Raji (cell line): ENCODE results near the gene MYL12B.

ENCODE experiments used
- POLR2A ChIP-seq: IDR thresholded peaks from 2 replicates; pipeline ENCODE4 v1.6.1; 2011; ENCODE audit warnings: low read depth, low read length, control low read depth; ENCODE audit not compliant: insufficient read depth

MYL12B gene

DNA sequence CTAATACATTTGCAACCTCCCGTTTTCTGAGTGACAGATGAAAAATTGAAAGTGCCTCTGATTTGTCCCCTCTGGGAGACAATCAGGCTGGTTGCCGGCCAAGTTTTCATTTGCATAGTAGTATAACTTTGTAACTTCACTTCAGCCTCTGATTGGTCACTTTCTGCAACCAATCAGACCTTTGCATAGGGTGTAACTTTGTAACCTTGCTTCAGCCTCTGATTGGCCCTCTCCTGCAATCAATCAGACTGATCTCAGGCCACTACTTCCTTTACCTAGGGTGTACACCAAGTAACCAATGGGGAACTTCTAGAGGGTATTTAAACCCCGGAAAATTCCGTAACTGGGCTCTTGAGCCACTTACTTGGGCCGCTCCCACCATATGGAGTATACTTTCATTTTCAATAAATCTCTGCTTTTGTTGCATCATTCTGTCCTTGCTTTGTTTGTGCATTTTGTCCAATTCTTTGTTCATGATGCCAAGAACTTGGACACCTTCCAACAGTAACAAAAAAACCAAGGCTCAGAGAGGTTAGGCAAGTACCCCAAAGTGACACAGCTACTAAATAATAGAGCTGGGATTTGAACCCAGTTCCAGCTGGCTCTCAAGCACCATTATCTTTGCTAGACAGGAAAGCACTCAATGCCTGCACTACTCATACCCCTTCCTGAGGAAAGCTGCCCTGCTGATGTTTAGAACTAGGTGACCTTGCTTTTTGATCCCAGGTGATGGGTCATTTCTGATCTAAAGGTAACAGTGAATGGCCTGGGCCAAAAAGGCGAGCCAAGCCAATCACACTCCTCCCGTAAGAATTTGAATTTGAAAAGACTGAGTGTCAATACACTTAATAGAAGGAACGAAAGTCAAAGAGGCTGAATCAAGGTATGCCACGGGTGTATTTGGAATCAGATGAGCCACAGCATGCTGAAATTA lies 31.3 kb upstream of the MYL12B start:
- no peak for TF ChIP-seq POLR2A

DNA sequence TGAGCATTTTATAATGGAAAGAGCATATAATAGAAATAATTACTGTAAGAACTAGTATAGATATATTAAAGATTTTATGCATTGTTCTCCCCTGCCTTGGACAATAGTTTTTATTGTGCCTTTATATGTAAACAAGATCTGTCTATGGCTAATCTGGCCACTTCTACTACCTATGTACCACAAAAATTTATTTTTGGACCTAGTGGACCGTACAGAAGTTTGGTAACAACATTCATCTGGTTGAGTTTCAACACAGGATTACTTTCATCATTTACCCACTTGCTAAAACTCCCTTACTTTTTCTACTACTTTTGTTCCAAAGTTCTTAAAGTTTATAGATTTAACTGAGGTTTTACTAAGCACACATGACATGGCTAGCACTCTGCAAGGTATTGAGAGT lies 28.9 kb upstream of the MYL12B start:
- no peak for TF ChIP-seq POLR2A

GRCh38 chr18:3233433-3234168 lies 28.3 kb upstream of the MYL12B start:
- TF ChIP-seq POLR2A: no peak

GRCh38 chr18:3234457-3234856 lies 27.5 kb upstream of the MYL12B start:
- TF ChIP-seq POLR2A: no peak

DNA sequence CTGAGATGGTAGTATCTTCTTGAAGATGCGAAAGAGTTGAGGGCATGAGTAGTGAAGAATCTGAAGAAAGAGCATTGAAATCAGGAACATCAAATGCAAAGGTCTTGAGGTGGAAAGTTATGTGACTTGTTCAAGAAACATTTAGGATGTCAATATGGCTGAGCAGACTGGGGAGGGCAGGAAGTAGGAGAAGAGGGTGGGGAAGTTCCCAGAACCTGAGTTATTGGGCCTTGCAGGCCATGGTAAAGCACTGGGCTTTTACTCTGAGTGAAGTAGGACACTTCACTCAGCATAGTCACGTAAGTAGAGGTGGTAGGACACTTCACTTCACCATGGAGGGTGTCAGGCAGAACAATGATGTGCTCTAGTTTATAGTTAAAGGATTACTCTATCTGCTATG lies 26.1 kb upstream of the MYL12B start:
- TF ChIP-seq POLR2A: no peak

- no peak for TF ChIP-seq POLR2A
Measured at GRCh38 chr18:3236470-3236869, 25.5 kb upstream of the MYL12B start.

DNA sequence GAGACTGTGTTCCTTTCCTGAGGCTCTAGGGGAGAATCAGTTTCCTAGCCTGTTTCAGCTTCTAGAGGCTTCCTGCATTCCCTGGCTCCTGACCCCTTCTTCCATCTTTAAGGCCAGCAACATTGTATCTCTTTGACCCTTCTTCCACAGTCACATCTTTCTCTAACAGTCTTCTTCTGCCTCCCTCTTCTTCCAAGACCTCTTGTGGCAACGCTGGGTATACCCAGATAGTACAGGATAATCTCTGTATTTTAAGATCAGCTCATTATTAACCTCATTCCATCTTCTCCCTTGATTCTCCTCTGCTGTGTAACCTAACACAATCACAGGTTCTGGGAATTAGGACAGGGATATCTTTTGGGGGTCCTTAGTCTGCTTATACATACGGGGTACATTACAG lies 23.2 kb upstream of the MYL12B start:
- no peak for TF ChIP-seq POLR2A

DNA sequence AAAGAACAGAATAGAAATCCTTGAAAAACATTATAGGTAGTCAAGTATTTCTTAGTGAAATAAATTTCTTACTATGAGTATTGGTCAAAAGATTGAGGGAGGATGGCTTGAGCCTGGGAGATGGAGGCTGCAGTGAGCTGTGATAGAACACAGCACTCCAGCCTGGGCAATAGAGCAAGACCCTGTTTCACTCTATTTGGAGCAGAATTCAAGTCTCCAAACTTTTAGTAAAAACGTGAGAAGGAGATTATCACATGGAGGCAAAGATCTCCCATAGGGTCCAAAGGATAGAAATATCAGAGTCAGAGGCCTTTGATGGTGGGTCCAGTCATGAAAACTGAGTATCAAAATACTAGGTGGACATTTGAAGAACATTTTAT lies 16.8 kb upstream of the MYL12B start:
- TF ChIP-seq POLR2A: no peak

DNA sequence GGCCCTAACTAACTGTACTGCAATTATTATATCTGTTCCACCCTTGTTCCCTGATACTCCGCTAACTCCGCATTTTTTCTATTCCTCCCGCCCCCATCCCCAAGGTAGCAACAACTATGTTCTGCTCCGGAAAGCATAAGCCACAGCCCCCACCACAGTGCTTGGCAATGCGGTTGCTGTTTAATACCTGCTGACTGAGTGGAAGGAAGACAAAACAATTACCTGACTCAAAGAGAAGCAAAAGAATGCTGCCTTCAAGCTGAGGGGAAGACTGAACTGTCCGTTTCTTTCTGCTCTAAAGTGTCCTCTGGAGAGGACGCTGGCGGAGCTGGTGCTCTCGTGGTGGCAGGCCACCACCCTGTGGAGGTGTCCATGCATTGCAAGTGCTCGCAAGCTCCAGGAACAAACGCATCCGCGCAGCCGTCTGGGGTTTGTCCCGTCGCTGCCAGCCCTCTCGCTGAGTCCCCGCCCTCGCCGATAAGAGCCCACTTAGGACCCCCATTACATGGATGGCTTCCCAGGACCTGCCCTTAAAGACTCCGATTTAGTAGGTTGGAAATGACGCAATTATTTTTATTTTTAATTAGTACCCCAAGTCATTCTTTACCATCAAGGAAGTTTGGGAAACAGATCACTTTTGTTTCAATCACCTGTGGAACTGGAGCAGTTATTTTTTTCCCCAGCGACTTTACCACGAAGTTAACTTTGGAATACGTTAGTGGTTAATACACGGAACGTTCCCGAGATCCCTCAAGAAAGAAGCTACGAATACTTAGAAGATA lies 15.9 kb upstream of the MYL12B start:
- TF ChIP-seq POLR2A: no peak

- TF ChIP-seq POLR2A: no peak
Measured at GRCh38 chr18:3246635-3247239, 15.2 kb upstream of the MYL12B start.

GRCh38 chr18:3247240-3248061 lies 14.5 kb upstream of the MYL12B start, which contains the start of gene MYL12A:
Gene MYL12A (plus strand): TSS chr18:3247801. CDS start chr18:3253248, 5,447 bp downstream.
- TF ChIP-seq POLR2A: peak; percentile 86

GRCh38 chr18:3248062-3248657 lies 13.8 kb upstream of the MYL12B start:
- no peak for TF ChIP-seq POLR2A

GRCh38 chr18:3248658-3249359 lies 13.1 kb upstream of the MYL12B start:
- TF ChIP-seq POLR2A: no peak
